HG02938 (cell line): Measurements from ENCODE around the gene HSFY2.
"Not testable (repeated sequence)": the region's sequence is repeated elsewhere in the genome, so short reads cannot be mapped to it uniquely, and the experiment has no call there.

ENCODE experiments used
- ATAC-seq: cut with Tn5 transposase; IDR thresholded peaks from one replicate; pipeline ENCODE4 v1.9.1; 2021; ENCODE audit warnings: mild to moderate bottlenecking, moderate library complexity; ENCODE audit not compliant: unreplicated experiment

The HSFY2 gene, protein sequence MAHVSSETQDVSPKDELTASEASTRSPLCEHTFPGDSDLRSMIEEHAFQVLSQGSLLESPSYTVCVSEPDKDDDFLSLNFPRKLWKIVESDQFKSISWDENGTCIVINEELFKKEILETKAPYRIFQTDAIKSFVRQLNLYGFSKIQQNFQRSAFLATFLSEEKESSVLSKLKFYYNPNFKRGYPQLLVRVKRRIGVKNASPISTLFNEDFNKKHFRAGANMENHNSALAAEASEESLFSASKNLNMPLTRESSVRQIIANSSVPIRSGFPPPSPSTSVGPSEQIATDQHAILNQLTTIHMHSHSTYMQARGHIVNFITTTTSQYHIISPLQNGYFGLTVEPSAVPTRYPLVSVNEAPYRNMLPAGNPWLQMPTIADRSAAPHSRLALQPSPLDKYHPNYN

GRCh38 chrY:18773635-18774034 is at the start of gene HSFY2:
Gene HSFY2 (minus strand): TSS chrY:18773735. CDS start chrY:18773618, 117 bp downstream.
- ATAC-seq, result not testable (repeated sequence)

- not testable (repeated sequence) for ATAC-seq
These were observed 42.2 kb upstream of the HSFY2 start for GRCh38 chrY:18815751-18816150.

DNA sequence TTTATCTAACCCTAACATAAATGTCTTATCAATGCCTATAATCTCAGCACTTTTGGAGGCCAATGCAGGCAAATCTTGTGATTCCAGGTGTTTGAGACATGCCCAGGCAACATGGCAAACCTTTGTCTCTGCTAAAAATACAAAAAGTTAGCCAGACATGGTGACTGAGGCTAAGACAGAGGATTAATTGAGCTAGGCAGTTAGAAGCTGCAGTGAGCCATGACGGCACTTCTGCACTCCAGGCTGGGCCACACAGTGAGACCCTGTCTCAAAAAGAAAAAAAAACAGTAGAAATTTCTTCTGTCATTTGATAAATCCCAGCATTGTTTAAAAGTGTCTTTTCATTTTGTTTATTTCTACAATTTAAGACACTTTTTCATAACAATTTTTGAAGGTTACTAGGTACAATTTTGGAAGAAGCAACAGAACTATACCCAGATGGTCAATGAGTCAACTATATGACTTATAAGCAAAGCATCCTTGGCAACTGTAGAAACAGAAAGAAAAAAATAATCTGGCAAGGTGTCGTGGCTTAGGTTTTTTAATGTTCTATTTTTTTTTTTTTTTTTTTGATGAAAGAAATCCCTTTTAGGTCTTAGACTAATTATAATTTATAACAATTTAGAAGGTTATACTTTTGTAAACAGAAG is 15.3 kb upstream of the HSFY2 start:
- ATAC-seq, result not testable (repeated sequence)

DNA sequence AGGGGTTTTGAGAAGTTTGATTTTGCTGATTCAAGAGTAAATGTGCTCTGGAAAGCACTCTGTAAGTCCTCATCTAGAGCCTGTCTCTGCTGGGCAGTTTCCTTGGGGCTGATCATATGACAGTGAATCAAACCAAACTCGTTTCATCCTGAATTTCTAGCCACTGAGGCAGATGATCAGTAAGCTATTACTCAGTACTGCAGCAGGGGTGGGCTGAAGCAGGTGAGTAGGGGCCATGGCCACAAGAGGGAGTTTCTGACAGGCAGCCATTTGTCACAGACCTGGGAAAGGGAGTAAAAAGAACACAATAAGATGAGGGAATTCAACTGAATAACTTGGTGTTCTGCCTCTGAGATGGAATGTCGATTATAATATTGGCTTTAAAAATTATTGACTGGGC is 19.5 kb downstream of the HSFY2 start:
- not testable (repeated sequence) for ATAC-seq

DNA sequence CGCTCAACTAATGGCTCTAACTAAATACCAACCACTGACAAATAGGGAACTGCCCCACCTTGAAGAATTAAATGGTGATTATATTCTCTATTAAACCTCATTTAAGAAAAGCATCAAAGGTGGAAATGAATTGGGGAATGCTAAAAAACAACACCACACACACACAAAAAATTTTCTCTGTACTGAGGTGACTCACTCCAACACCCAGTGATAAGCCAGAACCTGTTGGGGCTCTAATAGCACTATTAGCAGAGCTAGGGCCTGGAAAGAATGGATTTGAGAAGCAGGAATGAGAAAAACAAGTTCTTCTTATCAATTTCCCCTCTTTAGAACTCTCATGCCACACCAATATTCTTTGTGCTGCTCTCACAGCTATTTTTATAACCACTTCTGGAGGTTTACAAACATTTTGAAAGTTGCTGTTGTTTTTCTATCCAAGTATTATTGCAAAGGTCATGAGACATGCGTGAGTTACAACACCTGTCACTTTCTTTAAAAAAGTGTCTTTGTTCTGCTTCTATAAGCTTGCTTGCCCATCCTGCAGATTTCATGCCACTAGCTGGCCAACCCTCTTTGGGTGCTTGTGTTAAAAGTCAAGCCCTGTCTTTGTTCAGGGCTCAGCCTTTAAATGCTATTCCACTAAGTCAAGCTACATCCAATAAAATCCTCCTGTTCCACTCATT is 20.3 kb downstream of the HSFY2 start:
- not testable (repeated sequence) for ATAC-seq

- not testable (repeated sequence) for ATAC-seq
These were observed 49.8 kb downstream of the HSFY2 start for GRCh38 chrY:18723714-18724113.
